Cardiac fibroblast (primary cell): ENCODE measurements around the gene SNAI1.
A peak's percentile ranks its signal among the peaks of the same experiment; 100 is the strongest.
"Not testable (repeated sequence)": the region's sequence is repeated elsewhere in the genome, so short reads cannot be mapped to it uniquely, and the experiment has no call there.

ENCODE experiments used
- DNase-seq, 2 donors: peaks; one replicate each; pipeline versions ENCODE4 v3.0.0 to v3.0.0-alpha.2; 2010; ENCODE audit warnings: low read depth in 2 of 2
- H3K4me3 ChIP-seq, 2 donors: replicated peaks in 1 of 2; 1 replicate in 1 of 2; 2 replicates in 1 of 2; pipeline ENCODE4 v1.5.1; 2011; ENCODE audit warnings: low read depth in 2 of 2, low read length in 2 of 2, mild to moderate bottlenecking in 2 of 2, moderate library complexity in 1 of 2
- TF ChIP-seq, protein P1 (sequence below): IDR thresholded peaks from one replicate; pipeline ENCODE4 v1.5.1; 2011; ENCODE audit warnings: low read depth, mild to moderate bottlenecking, low read length, inconsistent platforms

SNAI1 gene

DNA sequence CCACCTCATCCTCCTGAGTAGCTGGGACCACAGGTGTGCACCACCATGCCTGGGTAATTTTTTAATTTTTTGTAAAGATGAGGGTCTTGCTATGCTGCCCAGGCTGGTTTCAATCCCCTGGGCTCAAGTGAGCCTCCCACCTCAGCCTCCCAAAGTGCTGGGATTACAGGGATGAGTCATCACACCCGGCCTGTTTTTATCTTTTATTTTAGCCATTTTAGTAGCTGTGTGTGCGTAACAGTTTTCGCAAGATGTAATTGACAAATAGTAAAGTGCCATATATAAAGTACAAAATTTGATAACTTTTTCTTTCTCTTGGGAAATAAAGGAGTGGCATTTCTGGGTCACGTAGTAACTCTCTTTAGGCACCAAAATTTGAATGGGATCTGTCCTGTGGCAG, 21.4 kb downstream of the SNAI1 start:
- DNase-seq = peak; percentile 37 to 58

DNA sequence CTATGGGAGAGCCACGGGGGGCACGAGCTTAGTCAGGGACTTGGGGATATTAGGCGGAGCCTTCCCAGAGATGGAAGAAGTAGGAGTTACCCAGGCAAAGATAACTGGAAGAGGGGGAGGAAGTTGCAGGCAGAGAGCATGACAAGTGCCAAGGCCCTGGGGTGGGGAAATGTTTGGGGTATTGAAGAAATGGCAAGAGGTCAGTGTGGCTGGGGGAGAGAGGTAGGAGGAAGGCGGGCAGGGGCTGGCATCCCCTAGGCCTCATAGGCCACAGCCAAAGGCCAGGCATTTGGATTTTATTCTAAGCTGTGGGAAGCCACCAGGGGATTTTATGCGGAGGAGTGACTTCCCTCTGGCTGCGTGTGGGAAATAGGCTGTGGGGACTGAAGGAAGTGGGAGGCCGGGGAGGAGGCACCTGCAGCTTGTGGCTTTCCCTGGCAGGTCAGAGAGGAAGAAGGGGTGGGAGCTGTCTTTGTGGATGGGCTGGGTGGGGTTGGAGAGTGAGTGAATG, 22.7 kb downstream of the SNAI1 start:
- peak; percentile 49 to 59 for DNase-seq

More for the DNA sequence above, 21.4 kb downstream of the SNAI1 start:
- H3K4me3 ChIP-seq = no peak overlapping the region
- TF ChIP-seq, protein P1, sequence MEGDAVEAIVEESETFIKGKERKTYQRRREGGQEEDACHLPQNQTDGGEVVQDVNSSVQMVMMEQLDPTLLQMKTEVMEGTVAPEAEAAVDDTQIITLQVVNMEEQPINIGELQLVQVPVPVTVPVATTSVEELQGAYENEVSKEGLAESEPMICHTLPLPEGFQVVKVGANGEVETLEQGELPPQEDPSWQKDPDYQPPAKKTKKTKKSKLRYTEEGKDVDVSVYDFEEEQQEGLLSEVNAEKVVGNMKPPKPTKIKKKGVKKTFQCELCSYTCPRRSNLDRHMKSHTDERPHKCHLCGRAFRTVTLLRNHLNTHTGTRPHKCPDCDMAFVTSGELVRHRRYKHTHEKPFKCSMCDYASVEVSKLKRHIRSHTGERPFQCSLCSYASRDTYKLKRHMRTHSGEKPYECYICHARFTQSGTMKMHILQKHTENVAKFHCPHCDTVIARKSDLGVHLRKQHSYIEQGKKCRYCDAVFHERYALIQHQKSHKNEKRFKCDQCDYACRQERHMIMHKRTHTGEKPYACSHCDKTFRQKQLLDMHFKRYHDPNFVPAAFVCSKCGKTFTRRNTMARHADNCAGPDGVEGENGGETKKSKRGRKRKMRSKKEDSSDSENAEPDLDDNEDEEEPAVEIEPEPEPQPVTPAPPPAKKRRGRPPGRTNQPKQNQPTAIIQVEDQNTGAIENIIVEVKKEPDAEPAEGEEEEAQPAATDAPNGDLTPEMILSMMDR = no peak

DNA sequence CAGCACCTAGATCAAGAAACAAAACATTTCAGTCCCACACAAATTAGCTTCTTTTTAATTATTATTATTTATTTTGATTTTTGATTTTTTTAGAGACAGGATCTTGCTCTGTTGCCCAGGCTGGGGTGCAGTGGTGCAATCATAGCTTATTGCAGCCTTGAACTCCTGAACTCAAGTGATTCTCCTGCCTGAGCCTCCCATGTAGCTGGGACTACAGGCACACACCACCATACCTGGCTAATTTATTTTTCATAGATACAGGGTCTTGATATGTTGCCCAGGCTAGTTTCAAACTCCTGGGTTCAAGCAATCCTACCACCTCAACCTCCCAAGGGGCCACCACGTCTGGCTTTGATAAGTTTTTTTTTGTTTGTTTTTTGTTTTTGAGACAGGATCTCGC, 24.6 kb downstream of the SNAI1 start:
- H3K4me3 ChIP-seq = no peak overlapping the region
- TF ChIP-seq, protein P1 = no peak
- no peak for DNase-seq

More for the DNA sequence above, 22.7 kb downstream of the SNAI1 start:
- TF ChIP-seq, protein P1 = no peak
- no peak overlapping the region for H3K4me3 ChIP-seq

DNA sequence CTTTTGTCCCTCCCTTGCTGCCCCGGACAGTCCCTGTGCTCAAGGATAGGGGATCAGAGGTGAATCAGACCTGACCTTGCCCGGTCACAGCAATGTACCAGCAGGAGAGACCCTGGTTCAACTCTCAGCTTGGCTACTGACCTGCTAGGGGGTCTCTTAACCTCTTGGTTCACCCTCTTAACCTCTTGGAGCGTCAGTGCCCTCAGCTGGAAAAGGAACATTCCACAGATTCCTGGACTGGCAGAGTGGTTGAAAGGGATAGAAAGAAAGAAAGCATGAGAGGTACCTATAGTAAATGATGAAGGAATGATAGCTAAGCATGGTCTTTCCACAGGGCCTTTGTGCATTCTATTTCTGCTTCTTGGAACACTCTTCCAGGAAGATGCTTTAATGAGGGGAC, 25.2 kb downstream of the SNAI1 start:
- TF ChIP-seq, protein P1 = no peak
- no peak overlapping the region for H3K4me3 ChIP-seq
- DNase-seq = no peak

DNA sequence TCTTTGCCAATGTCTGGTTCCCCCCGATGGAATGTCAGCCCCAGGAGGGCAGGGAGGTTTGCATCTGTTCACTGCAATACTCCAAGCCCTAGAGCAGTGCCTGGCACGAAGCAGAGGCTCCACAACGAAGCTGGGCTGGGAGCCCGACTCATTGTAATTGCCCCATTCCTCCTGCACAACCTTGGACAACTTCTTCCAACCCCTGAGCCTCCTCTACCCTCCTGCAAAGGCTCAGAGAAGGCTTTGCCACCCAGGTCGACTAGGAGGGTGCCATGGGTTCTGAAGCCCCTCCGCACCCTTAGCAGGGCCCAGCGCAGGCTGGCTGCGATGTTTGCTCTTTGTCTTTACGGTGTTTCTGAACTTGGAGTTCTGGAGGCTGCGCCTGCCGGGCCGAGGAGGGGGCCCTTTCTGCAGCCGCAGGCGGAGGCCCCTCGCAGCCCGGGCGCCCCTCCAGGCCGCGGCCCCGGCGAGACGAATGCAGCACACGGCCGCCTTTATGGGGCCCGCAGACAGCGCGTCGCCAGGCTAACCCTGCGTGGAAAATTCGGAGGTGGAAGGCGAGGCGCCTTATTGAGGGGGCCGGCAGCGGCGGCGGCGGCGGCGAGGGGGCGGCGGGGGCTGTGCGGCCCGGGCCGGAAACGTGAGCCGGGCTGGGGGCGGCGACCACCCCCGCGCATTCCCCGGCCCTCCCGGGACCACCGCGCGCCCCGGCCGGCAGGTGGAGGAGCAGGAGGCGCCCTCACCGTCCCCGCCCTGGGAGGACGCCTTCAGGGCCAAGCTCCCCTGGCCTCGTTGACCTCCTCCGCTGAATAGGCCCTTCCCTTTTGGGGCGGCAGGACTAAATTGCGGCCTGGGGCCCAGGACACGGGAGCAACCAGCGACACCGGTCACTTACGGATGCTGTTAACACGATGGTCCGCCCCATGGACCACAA, 27.0 kb downstream of the SNAI1 start:
- H3K4me3 ChIP-seq = no peak overlapping the region
- TF ChIP-seq, protein P1 = no peak
- DNase-seq = no peak

DNA sequence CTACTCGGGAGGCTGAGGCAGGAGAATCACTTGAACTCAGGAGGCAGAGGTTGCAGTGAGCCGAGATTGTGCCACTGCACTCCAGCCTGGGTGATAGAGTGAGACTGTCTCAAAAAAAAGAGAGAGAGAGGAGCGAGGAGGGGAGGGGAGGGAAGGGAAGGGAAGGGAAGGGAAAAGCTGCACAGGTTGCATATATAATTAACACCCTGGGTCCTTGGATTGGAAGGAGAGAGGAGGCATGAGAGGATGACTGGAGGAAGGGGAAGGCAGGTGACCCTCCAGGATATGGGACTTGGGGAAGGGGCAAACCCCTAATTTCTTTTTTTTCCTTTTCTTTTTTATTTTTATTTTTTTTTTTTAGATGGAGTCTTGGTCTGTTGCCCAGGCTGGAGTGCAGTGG, 28.8 kb downstream of the SNAI1 start:
- DNase-seq, H3K4me3 ChIP-seq: not testable (repeated sequence)

DNA sequence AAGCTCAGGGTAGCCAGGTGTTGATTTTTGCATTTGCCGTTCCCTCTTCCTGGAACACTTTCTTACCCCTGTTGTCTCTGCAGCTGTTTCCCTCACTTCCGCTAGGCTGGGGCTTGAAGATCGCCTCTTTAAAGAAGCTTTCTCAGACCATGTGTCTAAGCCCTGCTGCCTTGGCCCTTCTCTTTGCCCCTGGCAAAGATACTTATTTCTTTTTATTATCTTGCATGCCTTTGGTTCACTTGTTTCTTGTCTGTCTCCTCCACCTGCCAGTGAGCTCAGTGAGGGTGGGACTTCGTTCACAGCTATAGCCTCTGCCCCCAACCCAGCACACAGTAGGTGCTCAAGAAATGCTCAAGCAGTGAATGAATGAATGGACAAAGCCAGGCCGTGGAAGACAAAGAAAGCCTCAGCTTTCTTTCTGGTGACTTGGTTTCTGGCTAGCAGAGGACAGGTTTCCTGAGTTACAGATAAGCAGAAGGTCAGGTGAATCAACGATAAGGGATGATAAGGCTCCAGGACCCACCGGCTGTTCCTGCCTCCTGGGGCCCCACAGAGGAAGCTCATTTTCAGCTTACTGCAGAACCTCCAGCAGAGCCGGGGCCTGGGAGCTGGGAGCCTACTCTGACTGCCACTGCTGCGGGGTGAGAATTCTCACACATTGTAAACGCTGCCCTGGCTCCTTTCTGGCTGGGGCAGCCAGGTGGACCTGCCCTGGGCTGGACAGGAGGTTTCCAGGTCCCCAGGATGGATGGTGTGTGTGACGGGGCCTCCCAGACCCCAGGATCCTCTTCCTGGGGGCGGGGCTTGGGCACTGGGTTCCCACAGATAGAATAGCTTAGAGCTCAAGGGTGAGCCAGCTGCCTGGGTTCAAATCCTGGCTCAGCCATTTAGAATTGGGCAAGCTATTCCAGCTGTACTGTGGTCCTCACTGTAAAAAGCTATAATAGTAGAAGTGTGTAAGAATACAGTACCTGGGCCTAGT, 29.8 kb downstream of the SNAI1 start:
- DNase-seq = no peak
- TF ChIP-seq, protein P1 = no peak
- no peak overlapping the region for H3K4me3 ChIP-seq
